CD14-positive monocyte (primary cell): ENCODE measurements around the gene REC8. TPM values are rescaled to one million over a fixed set of nuclear protein-coding genes. Genes with fewer than 3 reads are reported as not detected.

Experiments used
- DNase-seq, 3 donors: peaks; one replicate each; pipeline ENCODE4 v3.0.0-alpha.2; 2011 to 2022
- H2AFZ ChIP-seq: 2 replicates; pipeline ENCODE4 v1.6.0; 2012; ENCODE audit warnings: mild to moderate bottlenecking, low read depth, low read length, inconsistent platforms; ENCODE audit not compliant: insufficient read depth, poor library complexity, severe bottlenecking
- H3K27ac ChIP-seq, 2 donors: 1 replicate in 1 of 2; 2 replicates in 1 of 2; pipeline ENCODE4 v1.5.1; 2012 to 2013; ENCODE audit warnings: low read length in 2 of 2, control low read depth in 1 of 2, inconsistent platforms in 1 of 2, low read depth in 1 of 2, mild to moderate bottlenecking in 1 of 2
- H3K27me3 ChIP-seq, 2 donors: one replicate each; pipeline versions ENCODE4 v1.6.0 to v1.6.1; 2011 to 2013; ENCODE audit warnings: low read length in 2 of 2; ENCODE audit not compliant: control insufficient read depth in 2 of 2, insufficient read depth in 2 of 2
- H3K36me3 ChIP-seq, 2 donors: replicated peaks in 1 of 2; 1 replicate in 1 of 2; 2 replicates in 1 of 2; pipeline versions ENCODE4 v1.5.1 to v1.6.1; 2012 to 2013; ENCODE audit warnings: low read length in 2 of 2, control low read depth in 1 of 2, inconsistent platforms in 1 of 2, mild to moderate bottlenecking in 1 of 2; ENCODE audit not compliant: insufficient read depth in 2 of 2, control insufficient read depth in 1 of 2
- H3K4me1 ChIP-seq, 2 donors: 1 replicate in 1 of 2; 2 replicates in 1 of 2; pipeline versions ENCODE4 v1.5.1 to v1.6.1; 2012 to 2013; ENCODE audit warnings: low read length in 2 of 2, control low read depth in 1 of 2, inconsistent platforms in 1 of 2, mild to moderate bottlenecking in 1 of 2, moderate library complexity in 1 of 2; ENCODE audit not compliant: insufficient read depth in 2 of 2, control insufficient read depth in 1 of 2
- H3K4me2 ChIP-seq: replicated peaks from 2 replicates; pipeline ENCODE3; 2012; ENCODE audit warnings: low read length, moderate library complexity, mild to moderate bottlenecking; ENCODE audit not compliant: poor library complexity, severe bottlenecking; ENCODE audit errors: extremely low read depth
- H3K4me3 ChIP-seq, 3 experiments: fragments of 200-600 bp in 1 of 3; sonication (generic) in 1 of 3; replicated peaks in 1 of 3; 1 replicate in 2 of 3; 2 replicates in 1 of 3; pipeline ENCODE4 v1.5.1; 2011 to 2013; ENCODE audit warnings: low read length in 3 of 3, mild to moderate bottlenecking in 3 of 3, control low read depth in 2 of 3, low read depth in 2 of 3, inconsistent platforms in 1 of 3, moderate library complexity in 1 of 3
- H3K79me2 ChIP-seq: 2 replicates; pipeline ENCODE4 v1.6.0; 2012; ENCODE audit warnings: mild to moderate bottlenecking, control low read depth, inconsistent platforms, low read length, moderate library complexity; ENCODE audit not compliant: insufficient read depth
- H3K9ac ChIP-seq: 2 replicates; pipeline ENCODE4 v1.6.0; 2017; ENCODE audit warnings: low read length, mild to moderate bottlenecking; ENCODE audit not compliant: insufficient read depth, poor library complexity, severe bottlenecking
- H3K9me3 ChIP-seq, 2 donors: replicated peaks in 1 of 2; 1 replicate in 1 of 2; 2 replicates in 1 of 2; pipeline versions ENCODE4 v1.5.1 to v1.6.1; 2012 to 2013; ENCODE audit warnings: low read length in 2 of 2, control low read depth in 1 of 2; ENCODE audit not compliant: control insufficient read depth in 1 of 2, insufficient read depth in 1 of 2
- H4K20me1 ChIP-seq: 2 replicates; pipeline ENCODE4 v1.6.0; 2012; ENCODE audit warnings: mild to moderate bottlenecking, low read length, control low read depth, moderate library complexity; ENCODE audit not compliant: insufficient read depth
- H3K27ac Mint-ChIP-seq, 7 donors: one replicate each; pipeline ENCODE4 v1.8.0; 2020; ENCODE audit warnings: mild to moderate bottlenecking in 7 of 7, mixed read lengths in 7 of 7, moderate library complexity in 6 of 7, inconsistent platforms in 2 of 7
- H3K27me3 Mint-ChIP-seq, 3 donors: one replicate each; pipeline ENCODE4 v1.8.0; 2021 to 2022; ENCODE audit warnings: low read depth in 3 of 3, mild to moderate bottlenecking in 3 of 3, mixed read lengths in 3 of 3, moderate library complexity in 3 of 3, inconsistent platforms in 1 of 3
- H3K36me3 Mint-ChIP-seq, 2 donors: one replicate each; pipeline ENCODE4 v1.8.0; 2020; ENCODE audit warnings: mixed read lengths in 2 of 2, inconsistent platforms in 1 of 2, mild to moderate bottlenecking in 1 of 2
- H3K4me1 Mint-ChIP-seq: one replicate; pipeline ENCODE4 v1.8.0; 2020; ENCODE audit warnings: mild to moderate bottlenecking, mixed read lengths
- H3K4me3 Mint-ChIP-seq, 2 donors: one replicate each; pipeline ENCODE4 v1.8.0; 2020; ENCODE audit warnings: mild to moderate bottlenecking in 2 of 2, mixed read lengths in 2 of 2, moderate library complexity in 1 of 2
- H3K9me3 Mint-ChIP-seq, 7 donors: one replicate each; pipeline ENCODE4 v1.8.0; 2020 to 2022; ENCODE audit warnings: mixed read lengths in 7 of 7, mild to moderate bottlenecking in 6 of 7, moderate library complexity in 6 of 7, inconsistent platforms in 2 of 7
- CTCF ChIP-seq: fragments of 200-600 bp; IDR thresholded peaks from one replicate; pipeline ENCODE4 v1.8.0; 2022; ENCODE audit warnings: antibody characterized with exemption, mild to moderate bottlenecking
- WGBS: methylation state at CpG from one replicate; pipeline ENCODE4 v1.1.5; 2013; ENCODE audit warnings: missing lambda C conversion rate; ENCODE audit not compliant: insufficient coverage; 5-methylcytosine and 5-hydroxymethylcytosine counted together
- intact Hi-C, 2 donors: fragments of 100-400 bp; cut with micrococcal nuclease; formaldehyde crosslinking; loops; one replicate each; pipeline versions ENCODE4 v1.15.0 to v1.15.1; 2023
- polyA plus RNA-seq, 3 donors: library from polyadenylated mRNA; depleted of rRNA in 1 of 3; unstranded in 2 of 3; stranded (reverse) in 1 of 3; fragments of 300-500 nt in 2 of 3; fragments of >200 nt in 1 of 3; fragmentation: Illumina TruSeq in 2 of 3; gene quantifications; 1 replicate in 2 of 3; 2 replicates in 1 of 3; pipeline ENCODE4 v1.2.3, GENCODE V29; 2012 to 2021

REC8 gene
- polyA plus RNA-seq, 3 donors, result 1.4 to 46.4 (median 2.3) TPM

GRCh38 chr14:24165785-24166184, 6.1 kb upstream of the REC8 start:
- Mint-ChIP-seq H3K9me3 (peaks cover 0 to under 1% (median 0%) of the 10 kb centered on the region in 7 donors), H3K27ac (peak overlapping the region in 6 of 7 donors; percentile 40 to 82 (median 64)), H3K4me3 (no peak overlapping the region), H3K36me3 (peaks cover 75 to 88% of the 10 kb centered on the region in 2 donors), H3K4me1 (peaks cover 71% of the 10 kb centered on the region), H3K27me3 (peaks cover 3 to 6% (median 4%) of the 10 kb centered on the region in 3 donors)
- peaks cover 53 to 80% of the 10 kb centered on the region in 2 donors for H3K4me1 ChIP-seq
- no peak overlapping the region for H3K9ac ChIP-seq
- no peak overlapping the region for H3K4me3 ChIP-seq
- H3K9me3 ChIP-seq, result no peaks in the 10 kb centered on the region
- H2AFZ ChIP-seq, result no peak overlapping the region
- peak overlapping the region in 1 of 2 donors; percentile 59 for H3K27ac ChIP-seq
- peaks cover 70% of the 10 kb centered on the region for H4K20me1 ChIP-seq
- H3K36me3 ChIP-seq, result peaks cover 63 to 71% of the 10 kb centered on the region in 2 donors
- WGBS, result no CpG with 5 or more reads among the region's 5 CpGs
- peaks cover 40% of the 10 kb centered on the region for H3K79me2 ChIP-seq
- no peaks in the 10 kb centered on the region for H3K27me3 ChIP-seq
- no peak for TF ChIP-seq CTCF
- intact Hi-C loops, result no loop called here
- no peak for DNase-seq
- H3K4me2 ChIP-seq, result no peak overlapping the region

- H3K4me3 ChIP-seq, result no peak overlapping the region
- Mint-ChIP-seq H3K27me3 (peaks cover 6 to 17% (median 16%) of the 10 kb centered on the region in 3 donors), H3K4me3 (no peak overlapping the region), H3K27ac (peak overlapping the region; percentile 8 to 81 (median 71)), H3K9me3 (peaks cover 0 to 2% (median 0%) of the 10 kb centered on the region in 7 donors), H3K4me1 (peaks cover 76% of the 10 kb centered on the region), H3K36me3 (peaks cover 74 to 81% of the 10 kb centered on the region in 2 donors)
- H3K27me3 ChIP-seq, result no peaks in the 10 kb centered on the region
- H3K79me2 ChIP-seq, result peaks cover 23% of the 10 kb centered on the region
- 69% methylated on average over 3 of the region's 3 CpGs for WGBS
- H3K9me3 ChIP-seq, result no peaks in the 10 kb centered on the region
- H4K20me1 ChIP-seq, result peaks cover 72% of the 10 kb centered on the region
- DNase-seq, result peak; percentile 23 to 35 (median 29)
- H3K9ac ChIP-seq, result no peak overlapping the region
- H3K4me2 ChIP-seq, result no peak overlapping the region
- H3K27ac ChIP-seq, result peak overlapping the region; percentile 26 to 59
- H2AFZ ChIP-seq, result no peak overlapping the region
- no peak for TF ChIP-seq CTCF
- peaks cover 58 to 81% of the 10 kb centered on the region in 2 donors for H3K4me1 ChIP-seq
- peaks cover 62 to 71% of the 10 kb centered on the region in 2 donors for H3K36me3 ChIP-seq
- intact Hi-C loops, result no loop called here
Observed at GRCh38 chr14:24167469-24168114, 4.3 kb upstream of the REC8 start.
